CD4-positive, alpha-beta T cell treated with Interleukin-1 beta for 1 hour (primary cell): ENCODE data around the gene HDAC11.

Experiments used
- DNase-seq, 2 donors: peaks; one replicate each; pipeline ENCODE4 v3.0.0-alpha.2; 2020 to 2022

HDAC11 gene

GRCh38 chr3:13545952-13546454, 65.9 kb downstream of the HDAC11 start:
- no peak for DNase-seq

- no peak for DNase-seq
Measured at GRCh38 chr3:13546667-13547171, 66.6 kb downstream of the HDAC11 start.

GRCh38 chr3:13547591-13548371, 67.7 kb downstream of the HDAC11 start:
- no peak for DNase-seq

GRCh38 chr3:13548696-13549622, 68.9 kb downstream of the HDAC11 start, which contains the start of gene FBLN2:
Gene FBLN2 (plus strand): TSS chr3:13549125. CDS start chr3:13570356, 21,231 bp downstream.
- DNase-seq, result peak; percentile 16 to 32

- peak in 1 of 2 donors; percentile 38 for DNase-seq
Measured at GRCh38 chr3:13549623-13550422, 69.7 kb downstream of the HDAC11 start.

GRCh38 chr3:13550423-13550690, 70.3 kb downstream of the HDAC11 start:
- no peak for DNase-seq

- no peak for DNase-seq
Measured at GRCh38 chr3:13550791-13551360, 70.8 kb downstream of the HDAC11 start.

GRCh38 chr3:13552857-13553652, 72.9 kb downstream of the HDAC11 start:
- no peak for DNase-seq

GRCh38 chr3:13553686-13554085, 73.6 kb downstream of the HDAC11 start:
- no peak for DNase-seq

- no peak for DNase-seq
Measured at GRCh38 chr3:13555753-13556152, 75.6 kb downstream of the HDAC11 start.
